ENCODE measurements around the gene NR5A1. TPM values are rescaled to one million over a fixed set of nuclear protein-coding genes. Genes with fewer than 3 reads are reported as not detected.

Gene NR5A1
- total RNA-seq, 1 experiment from 2014 or later: 0.64 TPM

DNA sequence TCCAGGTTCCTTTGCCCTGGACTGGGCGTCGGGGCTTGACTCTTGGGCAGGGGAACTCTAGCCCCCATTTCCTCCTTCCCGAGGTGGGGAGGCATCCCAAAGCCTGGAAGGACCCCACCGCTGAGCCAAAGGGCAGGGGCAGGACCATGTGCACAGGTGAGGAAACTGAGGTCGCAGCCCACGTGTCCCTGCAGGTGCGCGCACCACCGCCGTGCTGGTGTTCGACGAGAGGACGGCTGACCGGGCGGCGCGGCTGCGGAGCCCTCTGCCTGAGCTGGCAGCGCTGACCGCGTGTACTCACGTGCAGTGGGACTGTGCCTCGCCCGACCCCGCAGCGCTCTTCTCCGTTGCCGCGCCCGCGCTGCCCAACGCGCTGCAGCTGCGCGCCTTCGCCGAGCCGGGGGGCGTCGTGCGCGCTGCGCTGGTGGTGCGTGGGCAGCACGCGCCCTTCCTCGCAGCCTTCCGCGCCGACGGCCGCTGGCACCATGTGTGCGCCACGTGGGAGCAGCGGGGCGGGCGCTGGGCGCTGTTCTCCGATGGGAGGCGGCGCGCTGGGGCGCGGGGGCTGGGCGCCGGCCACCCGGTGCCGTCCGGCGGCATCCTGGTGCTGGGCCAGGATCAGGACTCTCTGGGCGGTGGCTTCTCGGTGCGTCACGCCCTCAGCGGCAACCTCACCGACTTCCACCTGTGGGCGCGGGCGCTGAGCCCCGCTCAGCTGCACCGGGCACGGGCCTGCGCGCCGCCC lies 54.2 kb downstream of the NR5A1 start:
- intact Hi-C loops (cut with micrococcal nuclease): no loop called here
- no peak; the same call in 1 of the 2 replicates for ATAC-seq
- Histone ChIP-seq H3K36me3 (ENCODE audit: control insufficient read depth in 1 of 2, insufficient read depth in 2 of 2, low read length in 2 of 2) (no peaks in the 10 kb centered on the region), H3K9ac (ENCODE audit: low read length) (peak overlapping the region; percentile 41), H3K9me2 (ENCODE audit: insufficient read depth) (no peaks in the 10 kb centered on the region), H3K79me2 (ENCODE audit: insufficient read depth, low read length) (no peaks in the 10 kb centered on the region), H3K4me3 (replicated peaks in 1 of 2; ENCODE audit: low read depth in 1 of 2, low read length in 2 of 2) (peak overlapping the region; percentile 36 to 58), H3K27ac (ENCODE audit: low read depth, low read length) (peak overlapping the region; percentile 50; the same call in 1 of the 2 replicates), H2AFZ (ENCODE audit: low read depth, low read length, poor library complexity, severe bottlenecking) (no peak overlapping the region), H3K4me2 (ENCODE audit: low read length) (peak overlapping the region; percentile 78), H3K4me1 (ENCODE audit: control insufficient read depth in 1 of 2, insufficient read depth in 2 of 2, low read length in 2 of 2) (peaks cover 6 to 19% of the 10 kb centered on the region in 2 experiments; a peak in 2 of 4 replicates), H4K20me1 (ENCODE audit: insufficient read depth) (no peaks in the 10 kb centered on the region), H3K9me3 (ENCODE audit: control insufficient read depth in 1 of 2, insufficient read depth in 1 of 2, low read depth in 1 of 2, low read length in 2 of 2) (no peaks in the 10 kb centered on the region), H3K27me3 (ENCODE audit: insufficient read depth, low read length) (no peaks in the 10 kb centered on the region)
- RAD21 ChIA-PET (ENCODE audit: low non-redundant PET in 1 of 2, low total read pairs in 2 of 2, uncharacterized antibody in 2 of 2, unreplicated experiment in 2 of 2): no interaction called here
- CTCF ChIA-PET: interaction anchor here (1.0 kb wide), 1 partner anchor 37 kb away, joined by 3 read pairs; no protein-coding TSS in a partner anchor
- no peak for DNase-seq (ENCODE audit: low read depth, low spot score)
- POLR2A ChIA-PET: no interaction called here
- TF ChIP-seq CTCF (IDR thresholded peaks at IDR 0.05 in 2 of 3, conservative IDR thresholded peaks at IDR 0.05 in 1 of 3; ENCODE audit: borderline replicate concordance in 1 of 3, insufficient read depth in 1 of 3, low read depth in 2 of 3, low read length in 2 of 3) (no peak), POLR2AphosphoS5 (IDR thresholded peaks at IDR 0.05; ENCODE audit: low read depth, low read length) (no peak; the same call in 1 of the 2 replicates), POLR2A (IDR thresholded peaks at IDR 0.05; ENCODE audit: borderline replicate concordance, extremely low read depth, insufficient read depth, insufficient read length) (no peak), CBX3 (IDR thresholded peaks at IDR 0.05; ENCODE audit: low read depth) (no peak), ATF3 (IDR thresholded peaks at IDR 0.05) (no peak), YY1 (IDR thresholded peaks at IDR 0.05; ENCODE audit: extremely low read depth, insufficient replicate concordance, low read depth, low read length) (no peak), TCF7L2 (IDR thresholded peaks at IDR 0.05; ENCODE audit: borderline replicate concordance, extremely low read depth, insufficient read depth, insufficient read length) (no peak), ZFX (IDR thresholded peaks at IDR 0.05) (peak; percentile 38; the same call in 1 of the 2 replicates)
- TF ChIP-seq, protein P1, sequence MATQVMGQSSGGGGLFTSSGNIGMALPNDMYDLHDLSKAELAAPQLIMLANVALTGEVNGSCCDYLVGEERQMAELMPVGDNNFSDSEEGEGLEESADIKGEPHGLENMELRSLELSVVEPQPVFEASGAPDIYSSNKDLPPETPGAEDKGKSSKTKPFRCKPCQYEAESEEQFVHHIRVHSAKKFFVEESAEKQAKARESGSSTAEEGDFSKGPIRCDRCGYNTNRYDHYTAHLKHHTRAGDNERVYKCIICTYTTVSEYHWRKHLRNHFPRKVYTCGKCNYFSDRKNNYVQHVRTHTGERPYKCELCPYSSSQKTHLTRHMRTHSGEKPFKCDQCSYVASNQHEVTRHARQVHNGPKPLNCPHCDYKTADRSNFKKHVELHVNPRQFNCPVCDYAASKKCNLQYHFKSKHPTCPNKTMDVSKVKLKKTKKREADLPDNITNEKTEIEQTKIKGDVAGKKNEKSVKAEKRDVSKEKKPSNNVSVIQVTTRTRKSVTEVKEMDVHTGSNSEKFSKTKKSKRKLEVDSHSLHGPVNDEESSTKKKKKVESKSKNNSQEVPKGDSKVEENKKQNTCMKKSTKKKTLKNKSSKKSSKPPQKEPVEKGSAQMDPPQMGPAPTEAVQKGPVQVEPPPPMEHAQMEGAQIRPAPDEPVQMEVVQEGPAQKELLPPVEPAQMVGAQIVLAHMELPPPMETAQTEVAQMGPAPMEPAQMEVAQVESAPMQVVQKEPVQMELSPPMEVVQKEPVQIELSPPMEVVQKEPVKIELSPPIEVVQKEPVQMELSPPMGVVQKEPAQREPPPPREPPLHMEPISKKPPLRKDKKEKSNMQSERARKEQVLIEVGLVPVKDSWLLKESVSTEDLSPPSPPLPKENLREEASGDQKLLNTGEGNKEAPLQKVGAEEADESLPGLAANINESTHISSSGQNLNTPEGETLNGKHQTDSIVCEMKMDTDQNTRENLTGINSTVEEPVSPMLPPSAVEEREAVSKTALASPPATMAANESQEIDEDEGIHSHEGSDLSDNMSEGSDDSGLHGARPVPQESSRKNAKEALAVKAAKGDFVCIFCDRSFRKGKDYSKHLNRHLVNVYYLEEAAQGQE (IDR thresholded peaks at IDR 0.05; ENCODE audit: low read depth): no peak
- no TSS peak for BruUV-seq (replicated peaks)

All from HCT116 (cell line).